ENCODE results near the gene AFF3. TPM values are rescaled to one million over a fixed set of nuclear protein-coding genes. Genes with fewer than 3 reads are reported as not detected.

The AFF3 gene
- total and polyA plus RNA-seq, 9 donors = 2.4 to 7.2 (median 3.7) TPM

- DNase-seq = no peak
- H3K4me3 ChIP-seq (ENCODE audit: low read length) = no peak overlapping the region
- no peaks in the 10 kb centered on the region for H3K27me3 ChIP-seq (ENCODE audit: control insufficient read depth, insufficient read depth, low read length)
- no peak overlapping the region for H3K27ac ChIP-seq (ENCODE audit: low read length)
- no peaks in the 10 kb centered on the region for H3K9me3 ChIP-seq (replicated peaks; ENCODE audit: control insufficient read depth, low read depth, low read length)
- H3K36me3 ChIP-seq (ENCODE audit: control insufficient read depth, insufficient read depth, low read length) = no peaks in the 10 kb centered on the region
- no peaks in the 10 kb centered on the region for H3K4me1 ChIP-seq (ENCODE audit: control insufficient read depth, insufficient read depth, low read length)
Observed at GRCh38 chr2:99926986-99927385, 215.4 kb downstream of the AFF3 start.

GRCh38 chr2:99925960-99926359 is 216.4 kb downstream of the AFF3 start:
- Histone ChIP-seq H3K4me3 (ENCODE audit: low read length) (no peak overlapping the region), H3K27ac (ENCODE audit: low read length) (no peak overlapping the region), H3K36me3 (ENCODE audit: control insufficient read depth, insufficient read depth, low read length) (no peaks in the 10 kb centered on the region), H3K27me3 (ENCODE audit: control insufficient read depth, insufficient read depth, low read length) (no peaks in the 10 kb centered on the region), H3K4me1 (ENCODE audit: control insufficient read depth, insufficient read depth, low read length) (no peaks in the 10 kb centered on the region), H3K9me3 (replicated peaks; ENCODE audit: control insufficient read depth, low read depth, low read length) (no peaks in the 10 kb centered on the region)
- DNase-seq = no peak
- WGBS (ENCODE audit: insufficient coverage) = 88% methylated on average over 2 of the region's 4 CpGs

GRCh38 chr2:99922664-99923063 is 219.7 kb downstream of the AFF3 start:
- no peaks in the 10 kb centered on the region for H3K36me3 ChIP-seq (ENCODE audit: control insufficient read depth, insufficient read depth, low read length)
- WGBS (ENCODE audit: insufficient coverage) = no CpG with 5 or more reads among the region's 6 CpGs
- H3K27me3 ChIP-seq (ENCODE audit: control insufficient read depth, insufficient read depth, low read length) = no peaks in the 10 kb centered on the region
- no peak overlapping the region for H3K4me3 ChIP-seq (ENCODE audit: low read length)
- no peak for DNase-seq
- H3K27ac ChIP-seq (ENCODE audit: low read length) = no peak overlapping the region
- H3K4me1 ChIP-seq (ENCODE audit: control insufficient read depth, insufficient read depth, low read length) = no peaks in the 10 kb centered on the region
- no peaks in the 10 kb centered on the region for H3K9me3 ChIP-seq (replicated peaks; ENCODE audit: control insufficient read depth, low read depth, low read length)

GRCh38 chr2:99921903-99922302 is 220.5 kb downstream of the AFF3 start:
- no peaks in the 10 kb centered on the region for H3K9me3 ChIP-seq (replicated peaks; ENCODE audit: control insufficient read depth, low read depth, low read length)
- H3K4me1 ChIP-seq (ENCODE audit: control insufficient read depth, insufficient read depth, low read length) = no peaks in the 10 kb centered on the region
- DNase-seq = no peak
- no peaks in the 10 kb centered on the region for H3K27me3 ChIP-seq (ENCODE audit: control insufficient read depth, insufficient read depth, low read length)
- H3K36me3 ChIP-seq (ENCODE audit: control insufficient read depth, insufficient read depth, low read length) = no peaks in the 10 kb centered on the region
- H3K27ac ChIP-seq (ENCODE audit: low read length) = no peak overlapping the region
- H3K4me3 ChIP-seq (ENCODE audit: low read length) = no peak overlapping the region
- WGBS (ENCODE audit: insufficient coverage) = no CpG with 5 or more reads among the region's 3 CpGs

GRCh38 chr2:99918389-99918788 is 224.0 kb downstream of the AFF3 start:
- H3K36me3 ChIP-seq (ENCODE audit: control insufficient read depth, insufficient read depth, low read length) = no peaks in the 10 kb centered on the region
- H3K9me3 ChIP-seq (replicated peaks; ENCODE audit: control insufficient read depth, low read depth, low read length) = no peaks in the 10 kb centered on the region
- no peak overlapping the region for H3K4me3 ChIP-seq (ENCODE audit: low read length)
- no peaks in the 10 kb centered on the region for H3K27me3 ChIP-seq (ENCODE audit: control insufficient read depth, insufficient read depth, low read length)
- WGBS (ENCODE audit: insufficient coverage) = no CpG with 5 or more reads among the region's 2 CpGs
- no peak for DNase-seq
- no peak overlapping the region for H3K27ac ChIP-seq (ENCODE audit: low read length)
- H3K4me1 ChIP-seq (ENCODE audit: control insufficient read depth, insufficient read depth, low read length) = no peaks in the 10 kb centered on the region

GRCh38 chr2:99915108-99915675 is 227.2 kb downstream of the AFF3 start:
- no peaks in the 10 kb centered on the region for H3K27me3 ChIP-seq (ENCODE audit: control insufficient read depth, insufficient read depth, low read length)
- no CpG with 5 or more reads among the region's 8 CpGs for WGBS (ENCODE audit: insufficient coverage)
- H3K4me3 ChIP-seq (ENCODE audit: low read length) = no peak overlapping the region
- H3K9me3 ChIP-seq (replicated peaks; ENCODE audit: control insufficient read depth, low read depth, low read length) = no peaks in the 10 kb centered on the region
- no peak overlapping the region for H3K27ac ChIP-seq (ENCODE audit: low read length)
- H3K4me1 ChIP-seq (ENCODE audit: control insufficient read depth, insufficient read depth, low read length) = no peaks in the 10 kb centered on the region
- no peak for DNase-seq
- H3K36me3 ChIP-seq (ENCODE audit: control insufficient read depth, insufficient read depth, low read length) = no peaks in the 10 kb centered on the region

GRCh38 chr2:99911736-99912135 is 230.7 kb downstream of the AFF3 start:
- H3K9me3 ChIP-seq (replicated peaks; ENCODE audit: control insufficient read depth, low read depth, low read length) = no peaks in the 10 kb centered on the region

GRCh38 chr2:99910902-99911301 is 231.5 kb downstream of the AFF3 start:
- H3K27ac ChIP-seq (ENCODE audit: low read length) = no peak overlapping the region
- H3K9me3 ChIP-seq (replicated peaks; ENCODE audit: control insufficient read depth, low read depth, low read length) = no peaks in the 10 kb centered on the region
- H3K27me3 ChIP-seq (ENCODE audit: control insufficient read depth, insufficient read depth, low read length) = no peaks in the 10 kb centered on the region
- H3K36me3 ChIP-seq (ENCODE audit: control insufficient read depth, insufficient read depth, low read length) = no peaks in the 10 kb centered on the region
- no peaks in the 10 kb centered on the region for H3K4me1 ChIP-seq (ENCODE audit: control insufficient read depth, insufficient read depth, low read length)
- DNase-seq = no peak
- no peak overlapping the region for H3K4me3 ChIP-seq (ENCODE audit: low read length)
- whole genome bisulfite sequencing (ENCODE audit: insufficient coverage) = 90% methylated on average over 4 of the region's 5 CpGs

More at GRCh38 chr2:99911736-99912135, 230.7 kb downstream of the AFF3 start:
- H3K4me3 ChIP-seq (ENCODE audit: low read length) = no peak overlapping the region
- no peak overlapping the region for H3K27ac ChIP-seq (ENCODE audit: low read length)
- no peaks in the 10 kb centered on the region for H3K27me3 ChIP-seq (ENCODE audit: control insufficient read depth, insufficient read depth, low read length)
- DNase-seq = no peak
- no peaks in the 10 kb centered on the region for H3K36me3 ChIP-seq (ENCODE audit: control insufficient read depth, insufficient read depth, low read length)
- no peaks in the 10 kb centered on the region for H3K4me1 ChIP-seq (ENCODE audit: control insufficient read depth, insufficient read depth, low read length)

- WGBS (ENCODE audit: insufficient coverage) = 100% methylated on average over 1 of the region's 2 CpGs
- H3K27ac ChIP-seq (ENCODE audit: low read length) = no peak overlapping the region
Observed at GRCh38 chr2:99905636-99906035, 236.8 kb downstream of the AFF3 start.

GRCh38 chr2:99905025-99905424 is 237.4 kb downstream of the AFF3 start:
- no peak for DNase-seq
- no peaks in the 10 kb centered on the region for H3K9me3 ChIP-seq (replicated peaks; ENCODE audit: control insufficient read depth, low read depth, low read length)
- H3K36me3 ChIP-seq (ENCODE audit: control insufficient read depth, insufficient read depth, low read length) = no peaks in the 10 kb centered on the region
- no peak overlapping the region for H3K27ac ChIP-seq (ENCODE audit: low read length)
- no peak overlapping the region for H3K4me3 ChIP-seq (ENCODE audit: low read length)
- no peaks in the 10 kb centered on the region for H3K27me3 ChIP-seq (ENCODE audit: control insufficient read depth, insufficient read depth, low read length)
- H3K4me1 ChIP-seq (ENCODE audit: control insufficient read depth, insufficient read depth, low read length) = peaks cover 12% of the 10 kb centered on the region
- 100% methylated on average over 4 of the region's 5 CpGs for WGBS (ENCODE audit: insufficient coverage)

More at GRCh38 chr2:99905636-99906035, 236.8 kb downstream of the AFF3 start:
- Histone ChIP-seq H3K4me1 (ENCODE audit: control insufficient read depth, insufficient read depth, low read length) (peaks cover 6% of the 10 kb centered on the region), H3K9me3 (replicated peaks; ENCODE audit: control insufficient read depth, low read depth, low read length) (no peaks in the 10 kb centered on the region), H3K27me3 (ENCODE audit: control insufficient read depth, insufficient read depth, low read length) (no peaks in the 10 kb centered on the region), H3K36me3 (ENCODE audit: control insufficient read depth, insufficient read depth, low read length) (no peaks in the 10 kb centered on the region), H3K4me3 (ENCODE audit: low read length) (no peak overlapping the region)
- no peak for DNase-seq

- H3K4me3 ChIP-seq (ENCODE audit: low read length) = no peak overlapping the region
- peak; percentile 78 for DNase-seq
- H3K27me3 ChIP-seq (ENCODE audit: control insufficient read depth, insufficient read depth, low read length) = no peaks in the 10 kb centered on the region
- H3K36me3 ChIP-seq (ENCODE audit: control insufficient read depth, insufficient read depth, low read length) = no peaks in the 10 kb centered on the region
- no peak overlapping the region for H3K27ac ChIP-seq (ENCODE audit: low read length)
- peaks cover 12% of the 10 kb centered on the region for H3K4me1 ChIP-seq (ENCODE audit: control insufficient read depth, insufficient read depth, low read length)
- 45% methylated on average over 3 of the region's 5 CpGs for WGBS (ENCODE audit: insufficient coverage)
- no peaks in the 10 kb centered on the region for H3K9me3 ChIP-seq (replicated peaks; ENCODE audit: control insufficient read depth, low read depth, low read length)
Observed at GRCh38 chr2:99903981-99904380, 238.4 kb downstream of the AFF3 start.

Data from muscle of leg (tissue), 11 donors.